ENCODE data around the gene GPR137B.

GRCh38 chr1:236150986-236151385 lies 8.6 kb downstream of the GPR137B start:
- TF ChIP-seq, protein P1, sequence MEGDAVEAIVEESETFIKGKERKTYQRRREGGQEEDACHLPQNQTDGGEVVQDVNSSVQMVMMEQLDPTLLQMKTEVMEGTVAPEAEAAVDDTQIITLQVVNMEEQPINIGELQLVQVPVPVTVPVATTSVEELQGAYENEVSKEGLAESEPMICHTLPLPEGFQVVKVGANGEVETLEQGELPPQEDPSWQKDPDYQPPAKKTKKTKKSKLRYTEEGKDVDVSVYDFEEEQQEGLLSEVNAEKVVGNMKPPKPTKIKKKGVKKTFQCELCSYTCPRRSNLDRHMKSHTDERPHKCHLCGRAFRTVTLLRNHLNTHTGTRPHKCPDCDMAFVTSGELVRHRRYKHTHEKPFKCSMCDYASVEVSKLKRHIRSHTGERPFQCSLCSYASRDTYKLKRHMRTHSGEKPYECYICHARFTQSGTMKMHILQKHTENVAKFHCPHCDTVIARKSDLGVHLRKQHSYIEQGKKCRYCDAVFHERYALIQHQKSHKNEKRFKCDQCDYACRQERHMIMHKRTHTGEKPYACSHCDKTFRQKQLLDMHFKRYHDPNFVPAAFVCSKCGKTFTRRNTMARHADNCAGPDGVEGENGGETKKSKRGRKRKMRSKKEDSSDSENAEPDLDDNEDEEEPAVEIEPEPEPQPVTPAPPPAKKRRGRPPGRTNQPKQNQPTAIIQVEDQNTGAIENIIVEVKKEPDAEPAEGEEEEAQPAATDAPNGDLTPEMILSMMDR (conservative IDR thresholded peaks at IDR 0.05 in 1 of 2, IDR thresholded peaks at IDR 0.05 in 1 of 2; ENCODE audit: low read depth in 1 of 2, low read length in 2 of 2): no peak
- no peak for TF ChIP-seq EZH2 (IDR thresholded peaks at IDR 0.05; ENCODE audit: low read length, missing control alignments)

Data from fibroblast of lung (primary cell).